Smooth muscle cell (in vitro differentiated cells): ENCODE results near the gene NPAS1. TPM values are rescaled to one million over a fixed set of nuclear protein-coding genes. Genes with fewer than 3 reads are reported as not detected.

Experiments used
- DNase-seq: peaks from one replicate; lab custom pipeline; 2025; ENCODE audit not compliant: unreplicated experiment; lab: John Stamatoyannopoulos, UW
- H2AFZ ChIP-seq: fragments of 200-600 bp; sonication (generic); 2 replicates; pipeline ENCODE4 v1.6.0; 2016; ENCODE audit warnings: antibody characterized with exemption, low read depth, mild to moderate bottlenecking
- H3F3A ChIP-seq: fragments of 200-600 bp; sonication (generic); 2 replicates; pipeline ENCODE4 v1.6.0; 2017; ENCODE audit warnings: antibody characterized with exemption, low read depth
- H3K27ac ChIP-seq: fragments of 200-600 bp; sonication (generic); 2 replicates; pipeline ENCODE4 v1.5.1; 2016; ENCODE audit warnings: low read depth, mild to moderate bottlenecking
- H3K27me3 ChIP-seq: fragments of 200-600 bp; sonication (generic); 2 replicates; pipeline ENCODE4 v1.6.1; 2016; ENCODE audit warnings: low read depth, mild to moderate bottlenecking
- H3K36me3 ChIP-seq: fragments of 200-600 bp; sonication (generic); 2 replicates; pipeline ENCODE4 v1.5.1; 2016; ENCODE audit warnings: low read depth
- H3K4me1 ChIP-seq: fragments of 200-600 bp; sonication (generic); 2 replicates; pipeline ENCODE4 v1.5.1; 2016; ENCODE audit warnings: low read depth
- H3K4me2 ChIP-seq: fragments of 200-600 bp; sonication (generic); 2 replicates; pipeline ENCODE4 v1.6.0; 2016; ENCODE audit warnings: mild to moderate bottlenecking
- H3K4me3 ChIP-seq: fragments of 200-600 bp; sonication (generic); 2 replicates; pipeline ENCODE4 v1.5.1; 2016; ENCODE audit warnings: mild to moderate bottlenecking
- H3K79me2 ChIP-seq: fragments of 200-600 bp; sonication (generic); 2 replicates; pipeline ENCODE4 v1.6.0; 2016; ENCODE audit warnings: low read depth, mild to moderate bottlenecking
- H3K9ac ChIP-seq: fragments of 200-600 bp; sonication (generic); 2 replicates; pipeline ENCODE4 v1.6.0; 2016; ENCODE audit warnings: low read depth
- H3K9me3 ChIP-seq: fragments of 200-600 bp; sonication (generic); replicated peaks from 2 replicates; pipeline ENCODE4 v1.5.1; 2016; ENCODE audit warnings: low read depth
- H4K20me1 ChIP-seq: fragments of 200-600 bp; sonication (generic); 2 replicates; pipeline ENCODE4 v1.6.0; 2016; ENCODE audit warnings: low read depth
- CTCF ChIP-seq: fragments of 200-600 bp; sonication (generic); IDR thresholded peaks from 2 replicates; pipeline ENCODE4 v1.5.1; 2017; ENCODE audit warnings: borderline replicate concordance, mild to moderate bottlenecking, antibody characterized with exemption; ENCODE audit not compliant: insufficient read depth, poor library complexity, severe bottlenecking
- WGBS: methylation state at CpG from one replicate; pipeline ENCODE4 v1.1.7; 2016; ENCODE audit warnings: low lambda C conversion rate; 5-methylcytosine and 5-hydroxymethylcytosine counted together
- polyA plus RNA-seq: library from polyadenylated mRNA; unstranded; fragments of >200 nt; fragmentation: Nextera tagmentation; extraction: Ambion mirVana; gene quantifications from 2 replicates; pipeline ENCODE4 v1.2.1, GENCODE V29; 2016
- total RNA-seq: library from RNA; depleted of rRNA; stranded (reverse); fragments of >200 nt; gene quantifications from 2 replicates; pipeline ENCODE4 v1.2.3, GENCODE V29; 2014

NPAS1 gene
- total and polyA plus RNA-seq, 2 experiments from 2014 or later: 0.76 to 4.7 TPM

- Histone ChIP-seq H3K27me3 (no peaks in the 10 kb centered on the region), H3K79me2 (no peaks in the 10 kb centered on the region), H3K4me2 (peak overlapping the region; percentile 77), H3F3A (peaks cover 20% of the 10 kb centered on the region), H4K20me1 (peaks cover 36% of the 10 kb centered on the region), H3K36me3 (no peaks in the 10 kb centered on the region), H3K4me1 (peaks cover 29% of the 10 kb centered on the region), H3K9me3 (no peaks in the 10 kb centered on the region), H3K4me3 (no peak overlapping the region), H2AFZ (no peak overlapping the region), H3K9ac (peak overlapping the region; percentile 63), H3K27ac (peak overlapping the region; percentile 93)
- peak; percentile 28 for DNase-seq
- 7% methylated on average over 8 of the region's 8 CpGs for WGBS
- no peak for TF ChIP-seq CTCF
Measured at GRCh38 chr19:46976845-46977320, 42.8 kb upstream of the NPAS1 start.

DNA sequence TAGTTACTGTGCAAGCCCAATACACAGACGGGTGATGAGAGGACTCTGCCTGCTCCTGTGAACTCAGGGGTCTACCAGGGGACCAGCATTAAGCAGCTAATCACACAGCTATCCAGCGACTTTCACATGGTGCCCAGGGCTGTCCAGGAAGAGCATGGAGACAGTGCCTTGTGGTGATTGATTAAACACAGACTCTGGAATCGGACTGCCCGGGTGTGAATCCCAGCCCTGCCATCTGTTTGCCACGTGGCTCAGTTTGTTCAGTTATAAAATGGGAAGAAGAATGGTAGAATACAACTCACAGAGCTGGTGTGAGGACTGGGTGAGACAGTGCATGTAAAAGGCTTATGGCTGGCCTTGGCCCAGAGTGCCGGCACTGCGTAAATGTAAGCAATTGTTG lies 42.1 kb upstream of the NPAS1 start:
- no peak overlapping the region for H3K9ac ChIP-seq
- no peak for TF ChIP-seq CTCF

DNA sequence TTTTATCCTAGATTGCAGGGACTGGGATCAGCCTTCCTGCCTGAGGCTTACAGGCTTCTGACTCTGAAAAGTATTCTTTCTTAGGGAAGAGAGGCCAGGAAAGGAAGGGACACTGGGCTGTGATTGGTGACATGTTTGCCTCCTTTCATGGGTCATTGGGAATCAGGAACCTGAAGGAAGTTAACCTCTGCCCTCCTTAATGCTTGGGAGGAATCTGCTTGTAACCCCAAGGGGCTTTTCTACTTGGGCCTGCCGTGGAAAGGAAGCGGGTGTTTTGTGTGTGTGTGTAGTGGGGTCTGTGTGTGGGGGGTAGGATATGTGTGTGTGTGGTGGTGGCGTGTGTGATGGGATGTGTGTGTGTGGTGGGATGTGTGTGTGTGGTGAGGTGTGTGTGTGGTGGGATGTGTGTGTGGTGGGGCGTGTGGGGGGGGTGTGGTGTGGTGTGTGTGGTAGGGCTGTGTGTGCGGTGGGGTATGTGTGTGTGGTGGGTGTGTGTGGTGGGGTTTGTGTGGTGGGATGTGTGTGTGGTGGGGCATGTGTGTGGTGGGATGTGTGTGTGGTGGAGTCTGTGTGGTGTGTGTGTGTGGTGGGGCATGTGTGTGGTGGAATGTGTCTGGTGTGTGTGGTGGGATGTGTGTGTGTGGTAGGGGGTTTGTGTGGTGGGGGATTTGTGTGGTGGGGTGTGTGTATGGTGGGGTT lies 41.3 kb upstream of the NPAS1 start:
- no peaks in the 10 kb centered on the region for H3K36me3 ChIP-seq
- H3K27ac ChIP-seq: peak overlapping the region; percentile 93
- H3K4me2 ChIP-seq: no peak overlapping the region
- DNase-seq: no peak
- H3K27me3 ChIP-seq: no peaks in the 10 kb centered on the region
- H2AFZ ChIP-seq: no peak overlapping the region
- H3K9ac ChIP-seq: no peak overlapping the region
- peaks cover 4% of the 10 kb centered on the region for H3K79me2 ChIP-seq
- H3K4me3 ChIP-seq: no peak overlapping the region
- H3F3A ChIP-seq: peaks cover 20% of the 10 kb centered on the region
- peaks cover 29% of the 10 kb centered on the region for H3K4me1 ChIP-seq
- no peak for TF ChIP-seq CTCF
- H3K9me3 ChIP-seq: no peaks in the 10 kb centered on the region
- peaks cover 40% of the 10 kb centered on the region for H4K20me1 ChIP-seq
- WGBS: 93% methylated on average over 5 of the region's 5 CpGs

More for the DNA sequence above, 42.1 kb upstream of the NPAS1 start:
- Histone ChIP-seq H4K20me1 (peaks cover 38% of the 10 kb centered on the region), H3K27ac (peak overlapping the region; percentile 93), H3K4me1 (peaks cover 29% of the 10 kb centered on the region), H2AFZ (no peak overlapping the region), H3K9me3 (no peaks in the 10 kb centered on the region), H3K27me3 (no peaks in the 10 kb centered on the region), H3K79me2 (no peaks in the 10 kb centered on the region), H3K36me3 (no peaks in the 10 kb centered on the region), H3K4me3 (no peak overlapping the region), H3K4me2 (no peak overlapping the region), H3F3A (peaks cover 20% of the 10 kb centered on the region)
- WGBS: 49% methylated on average over 7 of the region's 7 CpGs
- no peak for DNase-seq
